NB4 (cell line): ENCODE results near the gene ACTA2.

ENCODE experiments used
- DNase-seq: peaks from one replicate; pipeline ENCODE4 v3.0.0; 2010; ENCODE audit warnings: low read depth
- H3K4me3 ChIP-seq: one replicate; pipeline ENCODE4 v1.5.1; 2011; ENCODE audit warnings: mild to moderate bottlenecking, low read depth, low read length, moderate library complexity
- MAX ChIP-seq: IDR thresholded peaks from 2 replicates; pipeline ENCODE4 v1.6.1; 2011; ENCODE audit warnings: low read depth, low read length
- MYC ChIP-seq: IDR thresholded peaks from 2 replicates; pipeline ENCODE4 v1.6.1; 2011; ENCODE audit warnings: low read depth, low read length
- POLR2A ChIP-seq: IDR thresholded peaks from 2 replicates; pipeline ENCODE4 v1.6.1; 2011; ENCODE audit warnings: mild to moderate bottlenecking; ENCODE audit not compliant: insufficient read length; ENCODE audit errors: extremely low read depth
- TF ChIP-seq, protein P1 (sequence below): IDR thresholded peaks from one replicate; pipeline ENCODE4 v1.5.1; 2012; ENCODE audit warnings: low read depth, low read length

ACTA2 gene

DNA sequence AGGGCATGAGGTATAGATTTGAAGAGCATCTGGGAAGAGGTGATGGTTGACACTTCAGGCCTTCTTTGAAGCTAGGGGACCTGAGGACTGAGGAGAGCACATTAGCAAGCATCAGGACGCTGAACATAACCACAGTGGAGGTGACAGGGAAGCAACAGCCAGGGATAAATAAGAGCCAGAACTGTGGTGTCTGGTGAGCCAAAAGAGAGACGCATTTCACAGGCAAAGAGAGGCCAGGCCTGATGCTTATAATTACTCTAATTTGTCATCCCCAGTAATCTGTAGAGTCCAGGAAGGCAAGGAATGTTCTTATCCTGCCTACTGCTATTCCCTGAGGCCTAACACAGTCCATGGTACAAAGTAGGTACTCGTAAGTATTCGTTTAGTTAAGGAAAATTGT, 27.7 kb upstream of the ACTA2 start:
- TF ChIP-seq POLR2A (no peak), MYC (no peak), MAX (no peak)
- TF ChIP-seq, protein P1, sequence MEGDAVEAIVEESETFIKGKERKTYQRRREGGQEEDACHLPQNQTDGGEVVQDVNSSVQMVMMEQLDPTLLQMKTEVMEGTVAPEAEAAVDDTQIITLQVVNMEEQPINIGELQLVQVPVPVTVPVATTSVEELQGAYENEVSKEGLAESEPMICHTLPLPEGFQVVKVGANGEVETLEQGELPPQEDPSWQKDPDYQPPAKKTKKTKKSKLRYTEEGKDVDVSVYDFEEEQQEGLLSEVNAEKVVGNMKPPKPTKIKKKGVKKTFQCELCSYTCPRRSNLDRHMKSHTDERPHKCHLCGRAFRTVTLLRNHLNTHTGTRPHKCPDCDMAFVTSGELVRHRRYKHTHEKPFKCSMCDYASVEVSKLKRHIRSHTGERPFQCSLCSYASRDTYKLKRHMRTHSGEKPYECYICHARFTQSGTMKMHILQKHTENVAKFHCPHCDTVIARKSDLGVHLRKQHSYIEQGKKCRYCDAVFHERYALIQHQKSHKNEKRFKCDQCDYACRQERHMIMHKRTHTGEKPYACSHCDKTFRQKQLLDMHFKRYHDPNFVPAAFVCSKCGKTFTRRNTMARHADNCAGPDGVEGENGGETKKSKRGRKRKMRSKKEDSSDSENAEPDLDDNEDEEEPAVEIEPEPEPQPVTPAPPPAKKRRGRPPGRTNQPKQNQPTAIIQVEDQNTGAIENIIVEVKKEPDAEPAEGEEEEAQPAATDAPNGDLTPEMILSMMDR, result no peak
- no peak for DNase-seq
- no peak overlapping the region for H3K4me3 ChIP-seq

DNA sequence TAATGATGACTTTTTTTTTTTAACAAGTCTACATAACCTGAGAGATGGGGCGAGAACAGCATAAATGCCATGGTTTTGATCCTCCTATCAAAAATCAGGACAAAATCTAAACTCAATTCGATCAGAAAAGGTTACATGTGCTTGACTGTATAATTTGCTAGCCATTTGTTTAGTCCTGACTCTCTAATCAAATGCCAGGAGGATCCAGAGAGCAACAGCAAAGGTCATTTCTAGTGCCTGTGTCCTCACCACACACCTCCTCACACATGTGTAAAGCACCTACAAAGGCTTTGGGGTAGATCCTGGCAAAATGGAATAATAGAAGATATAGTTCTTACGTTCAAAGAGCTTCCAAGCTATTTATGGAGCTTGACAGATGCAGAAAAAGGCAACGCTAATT, 27.0 kb upstream of the ACTA2 start:
- TF ChIP-seq POLR2A (no peak), MYC (no peak)

GRCh38 chr10:88979153-88979562, 26.6 kb upstream of the ACTA2 start:
- H3K4me3 ChIP-seq, result no peak overlapping the region
- DNase-seq, result no peak
- TF ChIP-seq MYC, result no peak

More for the DNA sequence above, 27.0 kb upstream of the ACTA2 start:
- no peak overlapping the region for H3K4me3 ChIP-seq
- DNase-seq, result no peak

DNA sequence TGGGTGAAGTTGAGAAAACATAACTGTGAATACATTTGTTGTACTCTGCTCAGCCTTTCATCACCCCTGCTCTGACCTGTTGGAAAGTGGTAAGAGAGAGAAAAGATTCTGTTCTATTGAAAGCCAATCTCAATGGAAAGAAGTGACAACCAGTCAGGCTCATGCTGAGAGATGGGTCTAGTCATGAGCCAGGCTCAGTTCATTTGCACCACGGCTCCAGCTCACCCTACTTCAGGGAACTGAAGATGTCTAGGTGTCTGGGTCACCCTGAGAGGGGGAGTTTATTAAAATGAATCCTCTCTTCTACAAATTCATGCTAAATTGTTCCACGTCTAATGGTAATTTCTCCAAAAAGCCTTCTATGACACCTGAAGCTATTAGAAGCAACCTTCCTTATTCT, 25.9 kb upstream of the ACTA2 start:
- TF ChIP-seq POLR2A (no peak), MAX (no peak), MYC (no peak)
- TF ChIP-seq, protein P1, result no peak
- H3K4me3 ChIP-seq, result no peak overlapping the region
- no peak for DNase-seq

- peak; percentile 38 for DNase-seq
- peak overlapping the region; percentile 84 for H3K4me3 ChIP-seq
Measured at GRCh38 chr10:88975377-88975720, 22.8 kb upstream of the ACTA2 start.

DNA sequence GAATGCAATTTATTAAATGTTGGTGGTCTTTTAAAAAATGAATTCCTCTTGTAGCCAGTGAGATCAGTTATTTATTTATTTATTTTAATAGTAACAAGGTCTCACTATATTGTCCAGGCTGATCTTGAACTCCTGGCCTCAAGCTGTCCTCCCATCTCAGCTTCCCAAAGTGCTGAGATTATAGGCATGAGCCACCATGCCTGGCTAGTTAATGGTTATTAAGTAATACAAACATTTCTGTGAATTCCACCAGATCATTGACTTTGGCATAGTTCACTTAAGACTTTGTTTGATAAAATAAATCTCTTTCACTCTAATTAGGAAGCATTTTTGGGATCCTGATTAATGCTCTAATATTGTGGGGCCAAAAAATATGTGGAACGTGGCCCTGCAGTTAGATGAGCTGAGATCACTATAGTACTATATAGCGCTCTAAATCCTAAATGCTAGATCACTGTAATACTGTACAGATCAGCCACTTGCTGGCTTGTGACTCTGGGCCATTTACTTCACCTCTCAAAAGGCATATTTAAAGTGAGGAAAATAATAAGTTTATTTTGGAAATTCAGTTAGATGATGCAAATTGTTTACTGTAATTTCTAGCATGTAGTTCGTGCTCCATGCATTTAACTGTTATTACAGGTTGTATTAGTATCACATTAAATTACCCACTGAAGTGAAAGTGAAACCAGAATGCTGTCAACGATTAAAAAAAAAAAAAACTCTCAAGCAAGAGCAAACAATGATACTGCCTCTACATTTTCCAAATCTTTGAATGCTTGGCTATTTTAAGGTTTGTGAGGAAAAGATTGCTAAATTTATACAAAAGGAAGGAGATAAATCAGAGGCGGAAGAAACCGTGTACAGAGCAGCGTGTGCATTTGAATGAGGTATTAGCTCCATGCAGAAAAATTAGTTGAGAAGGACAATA, 22.1 kb upstream of the ACTA2 start:
- TF ChIP-seq POLR2A (no peak), MAX (no peak), MYC (no peak)
- TF ChIP-seq, protein P1, result no peak
- H3K4me3 ChIP-seq, result peak overlapping the region; percentile 84
- DNase-seq, result peak; percentile 47

More at GRCh38 chr10:88975377-88975720, 22.8 kb upstream of the ACTA2 start:
- TF ChIP-seq POLR2A (no peak), MYC (peak; percentile 48; the same call in 1 of the 2 replicates), MAX (no peak)
- TF ChIP-seq, protein P1, result no peak
